NOMO-1 treated with dmso at 0.1 percent for 144 hours (cell line): ENCODE data around the gene MTUS2.

Experiments
- DNase-seq: peaks from one replicate; lab custom pipeline; 2025; ENCODE audit not compliant: unreplicated experiment; lab: John Stamatoyannopoulos, UW

Gene MTUS2

GRCh38 chr13:29436721-29437280 is 616.7 kb downstream of the MTUS2 start:
- DNase-seq = no peak

DNA sequence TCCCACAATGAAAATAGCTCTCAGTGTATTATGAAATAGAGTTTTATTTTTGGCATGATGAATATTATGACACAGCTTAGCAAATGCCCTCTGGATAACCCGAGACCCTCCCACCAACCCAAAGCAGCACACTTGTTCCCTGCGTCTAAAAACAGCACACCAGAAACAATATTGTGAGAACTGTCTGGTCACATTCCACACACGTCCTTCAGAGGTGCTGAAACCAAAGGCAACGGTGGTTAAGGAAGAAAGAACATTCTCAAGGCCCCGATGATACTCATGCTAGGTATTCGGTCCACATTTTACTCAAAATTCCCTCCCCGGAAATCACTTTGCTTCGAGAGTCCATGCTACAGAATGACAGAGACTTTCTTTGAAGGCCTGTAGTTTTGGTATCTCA is 618.6 kb downstream of the MTUS2 start:
- no peak for DNase-seq

- no peak for DNase-seq
Measured at GRCh38 chr13:29439601-29440388, 619.7 kb downstream of the MTUS2 start.

GRCh38 chr13:29441306-29441705 is 621.2 kb downstream of the MTUS2 start:
- DNase-seq = no peak

DNA sequence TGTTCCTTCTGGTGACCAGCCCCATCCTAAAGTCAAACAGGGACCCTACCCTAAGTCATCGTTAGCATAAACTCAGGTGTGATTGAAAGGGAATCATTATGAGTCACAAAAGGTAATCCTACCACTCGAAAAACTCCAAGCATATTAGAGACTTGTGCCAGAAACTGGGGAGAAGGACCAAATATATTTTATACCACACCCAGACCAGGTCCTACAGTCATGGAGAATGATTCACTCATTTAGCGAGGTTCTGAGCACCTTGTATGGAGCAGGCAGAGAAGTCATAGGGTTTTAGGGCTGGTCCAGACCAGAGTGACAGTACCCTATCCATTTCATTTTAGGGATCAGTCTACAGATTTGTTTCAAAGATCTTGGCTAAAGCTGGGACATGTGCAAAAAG is 625.9 kb downstream of the MTUS2 start:
- DNase-seq = no peak

DNA sequence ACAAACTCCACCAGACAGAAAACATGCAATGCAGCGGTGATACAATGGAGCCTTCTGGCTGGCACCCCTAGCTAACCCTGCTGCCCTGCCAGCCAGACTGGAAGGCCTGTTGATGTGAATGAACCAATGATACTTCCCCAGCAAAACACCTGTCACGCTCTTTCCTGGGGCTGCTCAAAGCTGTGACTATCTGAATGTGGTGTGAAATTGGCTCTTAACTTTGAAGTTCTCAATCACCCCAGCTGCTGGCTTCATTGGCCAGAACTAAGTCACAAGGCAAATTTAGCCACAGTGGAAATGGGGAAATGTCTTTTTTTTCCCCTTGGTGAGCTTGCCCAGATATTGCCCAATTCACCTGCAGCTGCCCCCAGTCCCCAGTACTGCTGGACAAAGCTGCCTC is 628.0 kb downstream of the MTUS2 start:
- peak; percentile 61 for DNase-seq

DNA sequence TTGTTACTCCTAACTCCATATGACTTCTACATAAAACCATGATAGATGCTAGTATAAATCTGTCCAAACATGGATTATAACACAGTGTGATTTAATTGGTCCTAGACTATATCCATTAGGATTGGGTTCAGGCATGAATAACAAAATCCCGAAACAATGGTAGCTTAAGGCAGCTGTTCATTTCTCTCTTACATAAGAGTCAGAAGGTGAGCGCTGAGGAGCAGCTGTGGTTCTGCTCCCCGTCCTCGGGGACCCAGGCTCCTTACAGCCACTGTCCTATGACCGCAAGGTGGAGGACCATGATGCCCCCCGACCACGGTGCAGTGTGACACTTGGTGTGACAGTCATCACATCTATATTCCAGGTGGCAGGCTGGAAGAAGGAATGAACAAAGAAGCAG is 629.6 kb downstream of the MTUS2 start:
- no peak for DNase-seq

DNA sequence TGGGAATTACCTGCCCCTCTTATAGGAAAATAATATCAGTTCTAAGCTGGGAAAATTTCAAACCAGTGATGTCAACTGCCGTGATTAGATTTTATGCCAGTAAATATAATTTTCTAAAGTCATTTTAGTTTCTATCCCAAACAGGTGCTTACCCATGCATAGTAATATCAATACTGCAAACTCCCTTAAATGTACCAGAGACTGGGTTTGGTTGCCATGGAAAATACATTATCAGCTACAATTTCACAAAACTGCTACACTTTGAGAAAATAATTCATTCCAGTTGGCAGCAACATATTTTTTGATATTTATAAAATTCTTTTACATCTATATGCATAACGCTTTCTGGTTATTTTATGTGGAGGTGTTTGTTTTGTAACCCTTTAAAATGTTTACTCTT is 631.8 kb downstream of the MTUS2 start:
- no peak for DNase-seq

GRCh38 chr13:29452773-29453616 is 632.9 kb downstream of the MTUS2 start:
- DNase-seq = no peak

- DNase-seq = no peak
Measured at GRCh38 chr13:29453617-29454011, 633.5 kb downstream of the MTUS2 start.

DNA sequence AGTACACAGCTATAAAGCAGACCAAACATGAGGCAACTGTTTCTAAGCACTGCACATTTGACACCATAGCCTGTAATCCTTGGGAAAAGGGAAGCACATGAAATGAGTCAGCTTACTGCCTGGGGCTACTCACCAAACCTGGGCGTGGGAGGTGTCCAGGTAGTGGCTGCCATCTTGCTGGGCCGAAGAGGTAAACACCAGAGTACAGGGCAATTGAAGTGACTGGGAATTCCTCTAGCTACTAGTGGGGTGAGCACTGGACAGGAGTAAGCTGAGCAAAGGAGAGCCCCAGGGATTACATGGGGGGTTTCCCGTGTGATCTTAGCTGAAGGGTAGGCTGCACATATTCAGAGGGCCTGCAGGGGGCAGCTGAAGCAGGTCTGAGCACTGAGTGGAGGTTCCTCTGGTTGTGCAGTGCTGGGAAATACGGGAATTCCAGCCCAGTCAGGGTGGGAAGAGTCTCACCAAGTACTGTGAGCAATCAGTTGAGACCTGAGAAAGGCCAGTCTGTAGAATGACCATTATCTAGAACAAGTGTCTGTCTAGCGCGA is 634.9 kb downstream of the MTUS2 start:
- no peak for DNase-seq

GRCh38 chr13:29456419-29456818 is 636.3 kb downstream of the MTUS2 start:
- DNase-seq = no peak

DNA sequence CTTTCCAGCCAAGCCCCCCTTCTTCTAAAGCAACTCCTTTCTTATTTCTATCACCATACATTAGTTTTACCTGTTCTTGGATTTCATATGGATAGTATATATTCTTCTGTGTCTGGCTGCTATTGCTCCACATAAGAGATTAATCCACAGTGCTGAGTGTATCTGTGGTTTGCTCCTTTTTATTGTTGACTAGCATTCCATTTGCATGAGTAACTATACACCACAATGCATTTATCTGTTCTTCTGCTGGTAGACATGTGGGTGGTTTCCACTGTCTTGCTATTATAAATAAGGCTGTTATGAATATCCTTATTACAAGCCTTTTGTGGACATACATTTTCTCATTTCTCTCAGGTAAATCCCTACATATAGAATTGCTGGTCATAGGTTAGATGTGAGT is 637.2 kb downstream of the MTUS2 start:
- no peak for DNase-seq

DNA sequence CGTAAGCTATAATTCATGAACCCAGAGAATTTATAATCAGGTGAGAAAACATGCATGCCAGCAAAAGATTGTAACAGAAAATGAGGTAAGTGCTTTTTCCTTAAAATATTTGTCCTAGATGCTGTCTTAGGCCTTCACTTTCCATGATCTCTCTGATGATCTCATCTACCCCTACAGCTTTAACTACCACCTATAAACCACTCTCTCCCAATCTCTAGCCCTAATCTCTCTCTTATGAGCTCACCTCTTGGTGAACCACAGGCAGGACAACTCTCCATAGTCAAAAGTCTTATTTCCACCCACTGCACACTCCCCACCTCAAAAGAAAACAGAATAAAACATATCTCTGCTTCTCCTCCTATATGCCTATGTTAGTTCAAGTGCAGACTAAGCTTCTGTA is 638.3 kb downstream of the MTUS2 start:
- DNase-seq = no peak

DNA sequence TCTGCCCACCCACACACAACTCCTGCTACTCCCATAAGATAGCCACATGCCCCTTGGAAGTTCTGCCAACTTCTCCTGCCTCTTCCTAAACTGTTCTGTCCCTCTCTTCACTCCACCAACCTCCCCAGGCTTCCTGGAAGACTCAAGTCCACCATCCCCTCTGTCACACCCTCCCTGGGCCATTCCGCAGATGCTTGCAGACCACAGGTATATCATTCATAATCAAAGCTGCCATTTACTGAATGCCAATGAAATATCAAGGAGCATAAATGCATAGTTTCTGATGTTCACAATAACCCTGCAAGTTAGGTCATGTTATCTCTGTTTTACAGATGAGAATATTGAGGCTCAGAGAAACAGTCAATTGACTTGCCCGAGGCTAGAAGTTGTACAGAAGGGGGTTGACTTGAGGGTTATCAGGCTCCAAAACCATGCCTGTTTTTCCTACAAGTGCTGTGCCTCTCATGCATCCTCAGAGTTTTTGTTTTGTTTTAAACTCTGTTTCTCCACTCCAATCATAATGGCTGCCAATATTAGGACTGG is 639.7 kb downstream of the MTUS2 start:
- DNase-seq = no peak

- DNase-seq = no peak
Measured at GRCh38 chr13:29464105-29464679, 644.1 kb downstream of the MTUS2 start.

- DNase-seq = no peak
Measured at GRCh38 chr13:29465741-29466293, 645.7 kb downstream of the MTUS2 start.

DNA sequence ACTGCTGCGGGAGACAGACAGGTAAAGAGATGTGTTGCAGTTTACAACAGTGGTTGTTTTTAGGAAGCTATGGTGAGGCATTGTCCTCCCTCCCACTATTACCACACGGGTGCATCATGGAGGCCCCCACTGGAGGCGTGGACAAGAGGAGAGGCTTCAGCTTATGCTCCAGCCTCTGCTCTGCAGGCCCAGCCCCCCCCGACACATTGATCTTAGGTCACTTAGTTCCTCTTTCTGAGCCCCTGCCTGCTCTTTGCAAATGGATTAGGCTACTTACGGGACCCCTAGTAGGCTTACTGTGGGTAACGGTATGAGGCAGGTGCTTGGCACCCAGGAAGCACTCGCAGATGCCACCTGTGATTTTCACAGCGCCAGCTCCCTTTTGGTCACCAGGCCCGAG is 651.4 kb downstream of the MTUS2 start:
- DNase-seq = peak; percentile 79

DNA sequence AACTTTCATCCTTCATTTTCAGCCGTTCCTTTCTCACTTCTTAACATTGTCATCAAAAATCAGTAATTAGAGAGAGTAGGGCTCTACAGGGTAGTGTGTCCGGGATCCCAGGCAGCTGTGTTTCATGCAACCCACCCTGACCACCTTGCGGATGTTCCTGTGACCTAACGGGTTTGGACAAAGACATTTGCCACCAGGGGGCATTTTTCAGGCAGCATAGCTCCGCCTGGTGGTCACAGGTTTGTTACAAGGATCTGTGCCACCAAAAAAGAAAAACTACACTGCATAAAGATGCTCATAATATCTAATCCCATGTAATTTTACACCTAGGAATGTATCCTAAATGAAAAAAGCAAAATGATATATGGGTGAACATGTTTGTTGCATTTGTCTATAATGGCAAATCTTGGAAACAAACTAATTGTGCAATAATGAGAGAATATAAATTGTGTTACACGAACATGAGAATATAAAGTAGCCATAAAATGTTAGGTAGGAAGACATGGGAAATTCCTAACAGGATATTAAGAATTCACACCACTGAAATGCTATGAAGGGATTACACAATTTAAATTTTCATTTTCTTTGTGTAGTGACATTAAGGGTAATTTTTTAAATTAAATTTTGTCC is 652.3 kb downstream of the MTUS2 start:
- DNase-seq = peak; percentile 52

GRCh38 chr13:29473166-29473565 is 653.0 kb downstream of the MTUS2 start:
- DNase-seq = no peak
